HG03139 (cell line): Measurements from ENCODE around the gene PPP1R9B.
A peak's percentile ranks its signal among the peaks of the same experiment; 100 is the strongest.

Experiments
- ATAC-seq: cut with Tn5 transposase; IDR thresholded peaks from one replicate; pipeline ENCODE4 v1.9.1; 2021; ENCODE audit not compliant: unreplicated experiment

PPP1R9B gene

DNA sequence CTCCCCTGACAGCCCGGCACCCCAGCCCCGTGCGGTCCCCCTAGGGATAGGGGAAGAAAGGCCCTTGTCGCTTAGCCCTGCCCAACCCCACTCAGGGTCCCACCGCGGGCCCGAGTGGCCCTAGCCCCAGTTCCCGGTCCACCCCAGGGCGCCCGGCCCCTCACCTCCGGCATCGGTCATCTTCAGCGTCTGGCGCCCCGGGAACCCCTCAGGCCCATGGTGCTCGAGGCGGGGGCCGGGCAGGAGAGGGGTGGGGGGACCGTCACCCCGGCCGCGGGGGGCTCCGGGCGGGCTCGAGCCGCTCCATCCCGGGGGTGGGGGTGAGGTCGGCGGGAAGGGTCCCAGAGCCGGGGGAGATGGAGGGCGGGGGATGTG, 21.1 kb downstream of the PPP1R9B start:
- no peak for ATAC-seq

DNA sequence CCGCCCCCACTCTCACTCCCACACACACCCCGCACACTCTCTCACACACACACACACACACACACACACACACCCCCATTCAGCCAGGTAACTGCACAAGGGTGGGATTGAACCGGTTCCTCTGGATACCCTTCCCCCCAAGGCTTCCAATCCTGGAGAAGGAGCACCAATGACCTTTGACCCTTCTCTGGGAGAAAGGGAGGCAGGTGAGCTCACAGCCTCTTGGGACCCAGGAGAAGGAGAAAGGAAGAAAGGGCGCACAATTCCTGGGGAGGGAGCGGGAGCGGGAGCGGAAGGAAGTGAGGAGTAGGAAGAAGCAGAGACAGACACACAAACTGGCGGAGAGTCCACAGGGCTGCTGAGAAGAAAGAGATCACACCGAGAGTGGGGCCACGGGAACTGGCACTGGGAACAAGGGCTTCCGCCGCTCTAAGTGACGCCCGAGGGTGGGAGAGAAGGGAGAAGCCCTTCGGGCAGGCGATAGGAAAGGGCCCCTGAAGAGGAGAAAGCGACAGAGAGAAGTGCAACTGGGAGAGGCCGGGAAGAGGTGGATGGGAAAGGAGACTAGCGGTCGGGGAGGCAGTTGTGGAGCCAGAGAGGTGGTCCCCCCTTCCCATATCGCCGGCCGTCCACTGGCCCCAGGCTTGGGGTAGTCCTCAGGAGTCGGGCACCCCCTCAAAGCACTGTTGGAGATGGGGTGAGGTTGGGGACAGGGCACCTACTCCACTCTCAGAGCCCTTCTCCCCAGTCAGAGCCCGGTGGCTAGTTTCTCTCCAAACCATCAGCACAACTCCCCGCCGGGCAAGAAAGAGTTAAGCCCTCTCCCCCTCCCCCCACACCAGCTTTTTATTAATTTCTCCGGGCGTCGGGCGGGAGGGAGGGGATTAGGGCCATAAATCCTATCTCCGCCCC, 21.8 kb downstream of the PPP1R9B start:
- ATAC-seq: no peak

DNA sequence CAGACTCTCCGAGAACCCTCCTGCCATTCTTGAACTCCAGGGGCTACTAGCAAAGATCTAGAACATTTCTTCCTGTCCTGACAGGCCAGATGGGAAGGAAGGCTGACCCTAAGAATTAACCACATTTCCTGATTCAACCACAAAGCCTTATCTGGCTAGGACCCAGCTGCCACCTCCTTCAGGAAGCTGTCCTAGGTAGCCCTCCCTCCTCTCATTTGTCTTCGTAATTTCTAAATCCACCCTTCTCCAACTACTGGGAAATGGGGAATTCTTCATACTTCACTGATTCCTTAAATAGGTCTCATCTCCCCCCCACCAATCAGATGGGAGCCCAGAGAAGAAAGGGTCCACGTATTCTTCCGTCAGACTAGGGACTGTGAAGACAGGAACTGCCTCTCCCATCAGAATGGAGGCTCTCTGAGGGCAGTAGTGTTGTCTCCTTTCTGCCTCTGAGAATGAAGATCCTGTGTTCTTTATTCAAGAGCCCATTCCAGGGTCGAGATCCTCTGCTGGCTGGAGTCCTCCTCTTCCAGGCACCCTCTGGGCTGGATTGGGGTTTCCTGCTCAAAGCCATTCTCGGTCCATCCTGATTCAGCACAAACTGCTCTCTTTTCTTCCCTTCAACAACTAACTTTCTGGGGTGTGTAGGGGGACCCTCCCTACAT, 22.6 kb downstream of the PPP1R9B start:
- ATAC-seq: no peak

DNA sequence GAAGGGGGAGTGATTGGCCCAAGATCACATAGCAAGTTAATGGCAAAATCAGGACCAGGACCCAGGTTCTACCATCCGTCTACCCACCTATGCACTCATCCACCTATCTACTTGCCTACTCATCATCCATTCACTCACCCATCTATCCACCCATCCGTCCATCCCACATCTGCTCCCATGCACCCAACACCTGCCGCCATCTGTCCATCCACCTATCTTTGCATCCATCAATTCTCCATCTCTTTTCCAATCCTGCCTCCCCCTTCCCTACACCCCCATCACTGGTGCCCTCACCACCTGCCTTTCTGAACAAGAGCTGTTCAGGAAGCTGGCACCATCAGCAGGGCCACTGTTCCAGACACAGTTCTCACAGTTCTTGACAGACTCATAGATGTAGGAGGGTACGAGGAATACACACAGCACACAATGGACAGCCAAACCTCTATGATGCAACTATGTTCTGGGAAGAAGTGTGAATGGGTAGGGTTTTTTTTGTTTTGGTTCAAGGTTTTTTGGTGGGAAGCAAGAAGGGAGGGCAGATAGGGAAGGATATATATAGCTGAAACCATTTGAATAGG, 25.0 kb downstream of the PPP1R9B start:
- no peak for ATAC-seq

DNA sequence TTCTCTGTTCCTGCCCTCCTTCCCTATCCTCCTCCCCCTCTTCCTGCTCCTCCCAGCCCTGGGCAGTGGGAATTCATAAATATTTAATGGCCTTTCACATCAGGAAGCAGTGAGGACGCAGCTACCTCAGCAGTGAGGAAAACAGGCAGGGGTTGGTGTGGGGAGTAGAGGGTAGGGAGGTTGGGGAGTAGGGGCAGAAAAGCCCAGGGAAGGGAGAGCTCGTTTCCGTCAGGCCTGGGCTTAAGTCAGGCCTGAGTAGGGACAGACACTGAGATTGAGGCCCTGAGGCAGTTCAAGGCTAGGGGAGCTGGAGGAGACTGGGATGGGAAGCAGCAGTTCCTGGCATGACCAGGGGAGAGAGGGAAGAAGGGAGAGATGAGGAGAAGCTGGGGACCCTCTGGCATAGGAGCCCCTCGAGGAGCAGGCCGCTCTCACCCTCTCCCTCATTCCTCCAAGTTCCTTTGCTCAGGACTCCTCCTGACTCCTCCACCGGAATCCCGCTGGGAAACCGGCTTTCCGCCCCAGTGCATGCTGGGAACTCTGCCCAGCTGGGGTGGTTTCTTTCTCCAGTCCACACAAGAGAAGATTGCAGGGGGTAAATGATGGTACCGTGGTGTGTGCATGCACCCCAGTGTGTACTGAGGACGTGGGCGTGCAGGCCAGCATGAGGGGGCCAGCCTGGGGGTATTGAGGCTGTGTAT, 26.7 kb downstream of the PPP1R9B start:
- ATAC-seq: no peak

DNA sequence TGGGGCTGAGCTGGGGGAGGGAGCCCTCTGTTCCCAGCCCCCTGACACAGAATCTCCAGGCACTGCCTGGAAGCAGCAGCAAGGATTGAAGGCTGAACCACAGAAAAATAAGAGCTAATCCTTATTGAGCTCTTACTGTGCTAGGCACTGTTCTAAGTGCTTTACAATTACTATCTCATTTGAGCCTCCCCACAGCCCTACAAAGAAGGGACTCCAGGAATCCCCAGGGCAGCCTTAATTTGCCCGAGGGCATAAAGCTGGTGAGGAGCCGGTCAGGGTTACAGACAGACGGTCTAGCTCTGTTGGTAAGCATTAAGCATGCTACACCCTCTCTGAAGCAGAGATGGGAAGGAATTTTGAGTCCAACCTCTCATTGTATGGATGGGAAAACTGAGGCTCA, 27.5 kb downstream of the PPP1R9B start:
- ATAC-seq: no peak

DNA sequence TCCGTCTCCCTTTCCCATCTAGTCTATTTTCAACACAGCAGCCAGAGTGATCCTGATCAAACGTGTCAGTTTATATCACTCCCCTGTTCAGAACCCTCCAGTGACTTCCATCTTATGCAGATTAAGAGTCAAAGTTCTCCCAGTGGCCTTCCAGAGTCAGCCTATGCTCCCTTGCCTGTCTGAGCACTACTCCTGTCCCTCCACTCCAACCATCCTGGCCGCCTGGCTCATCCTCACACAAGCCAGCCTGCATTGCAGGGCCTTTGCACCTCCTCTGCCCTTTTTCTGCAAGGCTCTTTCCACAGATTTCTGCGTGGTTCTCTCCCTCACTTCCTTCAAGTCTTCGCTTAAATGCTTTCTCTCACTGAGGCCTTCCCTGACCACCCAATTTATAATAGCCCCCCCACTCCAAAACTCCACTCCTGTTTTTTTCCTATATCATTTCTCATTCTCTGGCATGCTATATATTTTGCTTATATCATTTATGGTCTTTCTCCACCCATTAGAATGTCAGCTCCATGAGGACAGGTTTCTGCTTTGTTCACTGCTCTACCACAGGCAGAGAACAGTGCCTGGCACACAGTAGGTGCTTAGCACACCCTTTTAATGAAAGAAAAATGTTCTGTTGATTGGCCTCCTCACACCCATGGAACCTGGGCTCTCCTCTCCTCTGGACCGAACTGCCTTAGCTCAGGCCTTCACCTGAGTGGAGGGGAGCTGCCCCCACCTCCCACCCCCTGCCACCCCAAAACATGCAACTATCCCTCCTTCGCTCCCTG, 29.8 kb downstream of the PPP1R9B start:
- ATAC-seq: no peak

DNA sequence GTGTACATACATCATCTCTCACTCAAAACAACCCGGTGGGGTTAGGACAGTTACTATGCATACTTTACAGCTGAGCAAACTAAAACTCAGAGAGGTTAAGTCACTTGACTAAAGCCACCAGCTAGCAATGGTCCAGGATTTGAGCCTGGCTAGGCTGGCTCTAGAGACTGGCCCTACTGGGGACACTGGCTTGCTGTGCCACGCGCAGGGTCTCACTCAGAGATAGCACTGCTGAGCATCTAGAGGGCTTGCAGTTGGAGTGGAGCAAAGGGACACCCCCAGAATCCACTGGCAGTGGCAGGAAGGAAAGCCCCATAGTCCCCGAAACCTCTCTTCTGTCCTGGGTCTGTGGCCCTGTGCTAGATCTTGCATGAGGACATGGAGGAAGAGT, 31.7 kb downstream of the PPP1R9B start:
- no peak for ATAC-seq

DNA sequence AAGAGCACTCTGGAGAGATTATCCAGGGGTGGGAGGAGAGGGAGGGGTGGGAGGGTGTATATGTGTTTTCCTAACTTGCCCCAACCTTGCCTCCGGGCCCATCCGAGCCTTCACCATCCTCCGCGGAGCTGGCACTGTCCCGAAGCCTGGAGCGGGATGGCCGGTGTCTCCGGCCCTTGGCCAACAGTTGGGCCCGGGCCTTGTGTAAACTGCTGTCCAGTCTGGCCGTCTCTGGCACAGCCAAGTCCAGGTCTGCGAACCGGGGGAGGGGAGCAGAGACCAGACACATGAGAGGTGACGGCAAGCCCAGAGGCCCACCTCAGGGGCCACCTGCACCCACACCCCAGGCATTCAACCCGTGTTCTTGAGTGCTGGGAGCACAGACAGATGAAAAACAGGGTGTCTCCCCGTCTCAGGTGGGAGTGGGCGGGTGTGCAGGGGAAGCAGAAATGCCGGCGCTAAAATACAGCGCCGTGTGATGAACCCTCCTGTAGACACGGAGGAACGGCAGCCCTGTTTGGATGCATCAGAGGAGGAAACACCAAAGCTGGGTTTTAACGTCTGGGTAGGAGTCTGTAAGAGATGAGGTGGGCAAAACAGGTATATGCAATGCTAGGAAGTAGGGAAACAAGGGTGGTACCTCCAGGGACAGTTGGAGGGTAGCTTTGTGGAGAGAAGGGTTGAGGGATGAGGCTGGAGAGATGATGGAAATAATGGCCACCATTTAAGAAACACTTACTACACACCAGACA, 32.2 kb downstream of the PPP1R9B start:
- no peak for ATAC-seq

DNA sequence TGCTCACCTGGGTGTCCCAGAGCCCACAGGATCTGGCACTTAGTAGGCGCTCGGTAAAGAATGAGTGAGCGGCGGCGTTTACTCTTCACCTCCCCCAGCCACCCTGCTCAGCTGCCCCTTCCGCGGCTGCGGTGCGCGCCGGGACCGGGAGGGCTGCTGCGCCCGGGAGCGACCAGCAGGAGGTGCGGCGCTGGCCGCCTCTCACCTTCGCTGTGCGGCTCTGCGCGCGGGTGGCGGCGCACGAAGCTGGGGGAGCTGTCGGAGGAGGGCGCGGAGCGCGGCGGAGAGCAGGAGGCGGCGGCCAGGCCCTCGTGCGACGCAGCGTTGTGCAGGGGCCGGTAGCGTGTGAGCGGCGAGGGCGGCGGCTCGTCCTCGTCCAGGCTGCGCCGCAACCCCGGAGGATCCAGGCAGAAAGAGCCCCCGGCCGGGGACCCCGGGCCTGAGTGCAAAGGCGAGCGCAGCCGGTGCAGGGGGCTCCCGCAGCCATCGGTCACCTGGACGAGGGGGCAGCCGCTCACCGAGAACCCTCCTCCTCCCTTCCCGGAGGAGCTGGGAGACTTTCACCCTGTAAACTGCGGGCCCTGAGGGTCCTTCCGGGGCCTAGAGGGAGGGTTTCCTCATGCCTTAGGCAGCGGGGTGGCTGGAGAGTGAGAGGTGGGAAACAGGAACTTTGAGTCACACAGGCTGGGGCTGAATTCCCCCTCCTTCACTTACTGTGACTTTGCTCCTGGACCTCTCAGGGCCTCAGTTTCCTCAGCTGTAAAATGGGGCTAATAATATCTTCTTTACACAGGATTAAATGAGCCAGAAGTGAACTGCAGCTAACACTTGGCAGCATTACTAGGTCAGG, 33.0 kb downstream of the PPP1R9B start:
- ATAC-seq: peak; percentile 52

DNA sequence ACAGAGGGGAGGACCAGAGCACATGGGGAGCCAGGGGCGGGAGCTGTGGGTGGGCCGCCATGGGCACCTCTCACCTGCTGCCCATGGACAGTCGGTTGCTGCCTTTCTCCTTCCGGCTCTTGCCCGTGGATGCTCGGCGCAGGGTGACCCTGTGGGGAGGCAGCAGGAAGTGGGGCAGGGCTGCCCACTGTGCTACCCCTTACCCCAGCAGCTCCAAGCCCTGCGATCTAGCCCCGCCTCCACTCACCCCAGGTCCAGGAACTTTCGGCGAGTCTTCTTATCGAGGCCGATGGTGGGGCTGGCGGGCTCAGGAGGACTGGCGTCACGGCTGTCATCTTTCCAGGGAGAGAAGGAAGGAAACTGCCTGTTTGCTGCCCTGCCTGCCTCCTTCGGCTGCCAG, 34.7 kb downstream of the PPP1R9B start:
- no peak for ATAC-seq

DNA sequence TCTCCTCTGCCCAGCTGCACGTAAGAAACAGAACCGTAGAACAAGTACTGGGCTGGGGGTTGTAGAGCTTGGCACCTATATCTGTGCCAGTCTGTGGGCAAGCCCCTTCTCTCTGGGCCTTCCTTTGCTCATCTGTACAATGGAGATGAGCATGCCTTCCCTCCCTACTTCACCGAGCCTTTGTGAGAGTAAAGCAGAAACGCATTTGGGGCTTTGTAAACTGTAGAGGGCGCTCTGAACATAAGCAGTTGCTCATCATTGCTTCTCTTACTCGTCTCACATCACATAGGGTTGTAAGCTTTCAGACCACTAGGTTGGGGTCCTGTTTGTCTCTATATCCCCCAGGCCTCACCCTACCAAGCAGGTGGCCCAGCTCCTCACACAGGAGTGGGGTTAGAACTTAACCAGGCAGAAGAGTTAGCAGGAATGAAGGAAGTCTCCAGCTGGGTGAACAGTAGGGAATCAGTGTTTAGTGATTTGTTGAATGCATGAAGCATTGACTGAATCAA, 35.6 kb downstream of the PPP1R9B start:
- no peak for ATAC-seq

DNA sequence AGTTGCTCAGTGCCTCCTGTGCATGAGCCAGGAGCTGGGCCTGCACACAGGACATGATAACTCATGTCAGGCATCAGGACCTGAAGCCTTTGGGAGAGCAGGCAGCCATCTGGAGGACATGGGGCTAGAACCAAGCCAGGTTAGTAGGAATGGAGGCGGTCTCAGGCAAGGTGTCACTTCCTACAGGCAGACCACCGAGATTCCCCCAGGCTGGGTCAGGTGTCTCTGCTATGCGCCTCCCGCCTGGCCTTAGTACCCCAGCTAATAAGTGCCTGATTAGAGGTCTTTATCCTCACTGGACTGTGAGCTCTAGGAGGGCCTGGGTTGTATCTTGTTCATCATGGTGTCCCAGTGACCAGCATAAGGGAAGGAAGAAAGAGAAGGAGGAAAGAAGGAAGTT, 36.1 kb downstream of the PPP1R9B start:
- ATAC-seq: no peak

DNA sequence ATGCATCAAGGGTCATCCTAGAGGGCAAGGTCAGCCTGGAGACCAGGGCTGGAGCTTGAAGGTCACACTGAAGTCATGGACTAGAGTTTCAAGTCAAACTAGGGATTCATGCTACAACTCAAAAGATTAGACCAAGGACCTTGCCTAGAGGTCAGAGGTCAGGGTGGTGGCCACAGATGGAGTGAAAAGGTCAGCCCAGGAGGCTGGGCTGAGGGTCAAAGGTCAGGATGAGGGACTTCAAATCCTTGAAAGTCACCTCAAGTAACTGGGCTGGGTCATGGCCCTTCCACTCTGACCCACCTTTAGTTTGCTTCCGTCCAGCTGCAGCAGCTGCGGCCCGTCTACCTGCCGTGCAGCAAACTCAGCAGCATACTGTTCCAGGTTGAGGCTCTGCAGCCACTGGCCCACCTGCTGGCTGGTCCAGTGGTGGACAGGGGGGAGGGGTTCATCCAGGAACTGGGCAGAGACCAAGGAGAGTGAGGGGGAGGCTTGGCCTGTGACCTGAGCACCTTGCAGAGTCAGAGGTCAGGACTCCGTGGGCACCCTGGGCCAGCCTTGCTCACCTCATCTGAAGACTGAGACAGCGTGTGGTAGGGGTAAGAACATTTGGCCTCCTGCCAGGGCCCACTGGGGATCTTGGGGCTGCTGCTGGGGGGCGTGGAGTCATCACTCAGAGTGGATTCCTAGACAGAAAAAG, 36.7 kb downstream of the PPP1R9B start:
- ATAC-seq: no peak

DNA sequence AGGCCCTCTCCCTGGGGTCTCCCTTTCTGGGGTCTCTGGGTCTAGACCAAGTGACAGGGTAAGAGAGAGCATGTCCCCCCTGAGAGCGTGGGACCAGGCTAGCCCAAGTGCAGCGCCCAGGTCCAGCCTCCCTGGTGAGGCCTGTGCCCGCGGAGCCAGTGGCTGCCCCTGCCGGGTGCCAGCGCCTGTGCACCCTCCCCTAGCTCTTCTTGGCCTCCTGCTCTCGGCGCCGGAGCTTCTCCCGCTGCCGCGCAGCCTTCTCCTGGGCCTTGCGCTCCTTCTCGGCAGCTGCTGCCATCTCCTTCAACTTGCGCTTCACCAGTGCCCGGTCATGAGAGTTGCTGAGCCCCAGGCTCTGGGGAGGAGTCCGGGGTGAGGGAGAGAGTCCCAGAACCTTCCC, 37.8 kb downstream of the PPP1R9B start:
- no peak for ATAC-seq

DNA sequence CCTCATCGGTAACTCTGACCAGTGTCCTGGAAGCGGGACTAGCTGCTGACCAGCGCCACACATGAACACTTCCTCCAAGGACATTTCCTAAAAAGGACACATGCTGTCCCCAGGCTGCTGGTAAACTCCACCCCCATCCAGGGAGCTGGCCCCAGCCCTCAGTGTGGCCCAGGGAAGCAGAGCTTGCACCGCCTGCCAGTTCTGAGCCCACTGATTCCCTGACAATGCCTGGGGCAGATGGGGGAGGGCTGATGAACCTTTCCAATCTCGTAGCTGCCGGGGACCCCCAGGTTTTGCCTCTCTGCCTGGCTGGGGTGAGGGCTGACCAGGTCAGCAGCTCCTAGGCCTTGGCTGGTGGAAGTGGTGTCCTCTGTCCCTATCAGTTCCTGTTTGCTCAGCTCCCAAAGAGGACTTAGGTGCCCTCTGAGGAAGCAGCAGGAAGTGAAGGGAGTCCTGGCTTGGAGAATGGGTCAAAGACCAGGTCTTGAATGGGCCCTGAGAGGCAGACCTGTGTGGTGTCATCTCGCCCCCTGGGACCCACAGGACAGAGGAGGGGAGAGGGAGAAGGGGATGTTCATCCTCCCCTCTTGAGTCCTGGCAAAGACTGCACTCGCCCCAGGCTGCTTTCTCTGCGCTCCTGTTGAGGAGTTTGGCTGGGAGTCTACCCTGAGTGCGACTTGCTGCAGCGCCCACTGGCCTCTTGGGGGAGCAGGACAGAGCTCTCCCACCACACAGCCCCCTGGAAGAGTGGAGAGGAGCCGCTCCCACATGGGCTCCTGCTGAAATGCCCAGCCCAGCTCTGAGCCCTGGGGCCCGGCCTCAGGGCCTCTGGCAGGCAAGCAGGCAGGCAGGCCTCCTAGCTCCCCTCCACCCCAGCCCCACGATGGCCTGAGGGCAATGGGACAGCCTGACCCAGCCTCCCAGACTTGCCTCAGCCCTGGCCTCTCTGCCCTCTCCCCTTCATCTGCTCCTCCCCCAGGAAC, 38.5 kb downstream of the PPP1R9B start:
- no peak for ATAC-seq
